Measurements from ENCODE around the gene RUNX2. TPM values are rescaled to one million over a fixed set of nuclear protein-coding genes. Genes with fewer than 3 reads are reported as not detected.
"Not testable (repeated sequence)": the region's sequence is repeated elsewhere in the genome, so short reads cannot be mapped to it uniquely, and the experiment has no call there.

The RUNX2 gene
- total and polyA plus RNA-seq, 2 of the 8 experiments (the other 6 are each of a cell fraction or from before 2014, with no cell fraction given) = 0.26 to 1.2 TPM

DNA sequence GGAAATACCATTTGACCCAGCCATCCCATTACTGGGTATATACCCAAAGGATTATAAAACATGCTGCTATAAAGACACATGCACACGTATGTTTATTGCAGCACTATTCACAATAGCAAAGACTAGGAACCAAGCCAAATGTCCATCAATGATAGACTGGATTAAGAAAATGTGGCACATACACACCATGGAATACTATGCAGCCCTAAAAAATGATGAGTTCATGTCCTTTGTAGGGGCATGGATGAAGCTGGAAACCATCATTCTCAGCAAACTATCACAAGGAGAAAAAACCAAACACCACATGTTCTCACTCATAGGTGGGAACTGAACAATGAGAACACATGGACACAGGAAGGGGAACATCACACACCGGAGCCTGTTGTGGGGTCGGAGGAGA lies 41.4 kb upstream of the RUNX2 start:
- H3K9me3 ChIP-seq (ENCODE audit: insufficient read depth in 2 of 2, low read depth in 1 of 2, low read length in 1 of 2); H3K56ac ChIP-seq (replicated peaks; ENCODE audit: insufficient read length, low read depth, low read length); H2AFZ ChIP-seq (ENCODE audit: low read length); H3K79me2 ChIP-seq (ENCODE audit: control insufficient read depth in 1 of 2, insufficient read depth in 2 of 2, low read length in 2 of 2); H3K23me2 ChIP-seq (ENCODE audit: low read depth, low read length); CTCF ChIA-PET (ENCODE audit: partially characterized antibody); H3K4ac ChIP-seq (replicated peaks; ENCODE audit: insufficient read length, low read depth, low read length); H3K36me3 ChIP-seq (ENCODE audit: control insufficient read depth in 2 of 4, insufficient read depth in 4 of 4, low read length in 3 of 4); H3K14ac ChIP-seq (ENCODE audit: insufficient read length); H2BK20ac ChIP-seq (ENCODE audit: low read length); H3K9ac ChIP-seq (replicated peaks in 1 of 4; ENCODE audit: extremely low read depth in 1 of 4, low read depth in 3 of 4, low read length in 3 of 4); H2BK120ac ChIP-seq (replicated peaks; ENCODE audit: low read depth, low read length); DNase-seq (ENCODE audit: low read depth in 1 of 2, low spot score in 2 of 2); H3K27me3 ChIP-seq (replicated peaks in 1 of 4; ENCODE audit: control insufficient read depth in 3 of 4, extremely low read depth in 1 of 4, insufficient read depth in 3 of 4, low read length in 3 of 4); H2BK5ac ChIP-seq (ENCODE audit: low read depth, low read length); H3K4me3 ChIP-seq (ENCODE audit: extremely low read depth in 1 of 4, insufficient read depth in 2 of 4, low read depth in 3 of 4, low read length in 4 of 4); H3K4me1 ChIP-seq (replicated peaks in 1 of 4; ENCODE audit: control insufficient read depth in 3 of 4, insufficient read depth in 4 of 4, low read length in 3 of 4); H2BK12ac ChIP-seq (ENCODE audit: low read depth, low read length); H2BK15ac ChIP-seq (ENCODE audit: low read length); H4K5ac ChIP-seq (ENCODE audit: insufficient read length, low read depth, low read length); H3K79me1 ChIP-seq (ENCODE audit: low read depth, low read length); H3K4me2 ChIP-seq (ENCODE audit: insufficient read depth in 1 of 2, low read depth in 2 of 2, low read length in 2 of 2); H4K91ac ChIP-seq (replicated peaks; ENCODE audit: insufficient read length, low read length); H3K23ac ChIP-seq (ENCODE audit: insufficient read length); H4K20me1 ChIP-seq (replicated peaks in 1 of 2; ENCODE audit: control insufficient read depth in 1 of 2, insufficient read depth in 2 of 2, low read length in 2 of 2); H3K27ac ChIP-seq (ENCODE audit: low read depth, low read length); H2AK5ac ChIP-seq (ENCODE audit: low read depth, low read length); FAIRE-seq; H3K18ac ChIP-seq (ENCODE audit: extremely low read depth, low read length); POLR2A ChIA-PET (ENCODE audit: partially characterized antibody); H4K8ac ChIP-seq (ENCODE audit: extremely low read depth, insufficient read depth, low read length): not testable (repeated sequence)
- 90% methylated on average over 1 of the region's 3 CpGs; no CpG with 5 or more reads in 1 of the 2 experiments for WGBS, 2 experiments (ENCODE audit: extremely low coverage in 1 of 2, insufficient coverage in 1 of 2, insufficient read length in 1 of 2, insufficient replicate concordance in 2 of 2, low coverage in 1 of 2, low lambda C conversion rate in 2 of 2, missing lambda C conversion rate in 1 of 2)

Data from H1 (cell line).